SIG-M5 treated with dmso at 0.1 percent for 504 hours (cell line): ENCODE data around the gene FGFR4.

Experiments used
- DNase-seq: peaks from one replicate; lab custom pipeline; 2025; ENCODE audit not compliant: unreplicated experiment; lab: John Stamatoyannopoulos, UW

Gene FGFR4

DNA sequence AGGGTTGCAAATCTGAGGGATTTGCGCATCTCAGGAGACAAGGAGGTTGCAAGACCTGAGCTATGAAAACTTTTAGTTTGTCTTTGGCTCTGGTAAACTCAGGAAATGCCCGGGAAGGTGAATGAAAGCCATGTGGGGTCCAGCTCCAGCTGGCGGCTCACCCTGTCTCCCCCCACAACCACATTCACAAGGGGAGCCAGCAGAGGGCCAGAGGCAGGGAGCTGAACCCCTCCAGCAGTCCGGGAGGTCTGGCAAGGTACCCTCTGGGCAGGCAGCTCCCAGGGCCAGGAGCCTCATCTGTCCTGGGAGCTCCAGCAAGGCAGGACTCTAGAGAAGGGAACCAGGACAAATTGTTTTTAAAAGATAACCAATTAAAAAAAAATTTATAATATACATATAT is 2.5 kb upstream of the FGFR4 start:
- no peak for DNase-seq

DNA sequence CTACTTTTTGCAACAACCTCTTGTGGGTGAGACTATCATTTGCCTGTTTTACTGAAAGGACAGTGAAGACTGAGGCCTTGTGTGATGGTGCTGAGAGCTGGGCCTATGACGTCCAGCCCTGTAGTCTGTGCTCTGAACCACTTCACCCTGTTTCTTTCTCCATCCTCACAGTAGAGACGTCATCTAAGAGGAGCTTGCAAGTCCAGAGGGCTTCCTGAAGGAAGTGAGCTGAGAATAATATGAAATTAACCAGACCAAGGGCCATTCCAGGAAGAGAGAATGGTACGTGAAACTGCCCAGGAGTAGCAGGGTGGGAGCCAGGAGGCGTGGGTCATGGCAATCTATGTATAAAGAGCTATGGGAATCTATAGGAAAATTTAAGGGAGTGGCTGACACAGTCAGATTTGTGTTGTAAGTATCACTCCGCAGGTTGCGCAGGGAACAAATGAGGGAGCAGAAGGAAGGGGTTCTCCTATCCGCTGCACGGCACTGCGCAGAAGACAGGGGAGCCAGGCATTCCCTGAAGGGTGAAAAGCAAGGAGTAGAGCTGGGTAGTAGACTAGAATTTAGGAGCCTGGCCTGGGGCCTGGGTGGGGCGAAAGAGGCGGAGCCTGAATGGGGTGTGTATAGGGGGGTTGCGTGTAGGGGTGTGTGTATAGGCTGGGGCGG is 596 bp upstream of the FGFR4 start:
- no peak for DNase-seq

DNA sequence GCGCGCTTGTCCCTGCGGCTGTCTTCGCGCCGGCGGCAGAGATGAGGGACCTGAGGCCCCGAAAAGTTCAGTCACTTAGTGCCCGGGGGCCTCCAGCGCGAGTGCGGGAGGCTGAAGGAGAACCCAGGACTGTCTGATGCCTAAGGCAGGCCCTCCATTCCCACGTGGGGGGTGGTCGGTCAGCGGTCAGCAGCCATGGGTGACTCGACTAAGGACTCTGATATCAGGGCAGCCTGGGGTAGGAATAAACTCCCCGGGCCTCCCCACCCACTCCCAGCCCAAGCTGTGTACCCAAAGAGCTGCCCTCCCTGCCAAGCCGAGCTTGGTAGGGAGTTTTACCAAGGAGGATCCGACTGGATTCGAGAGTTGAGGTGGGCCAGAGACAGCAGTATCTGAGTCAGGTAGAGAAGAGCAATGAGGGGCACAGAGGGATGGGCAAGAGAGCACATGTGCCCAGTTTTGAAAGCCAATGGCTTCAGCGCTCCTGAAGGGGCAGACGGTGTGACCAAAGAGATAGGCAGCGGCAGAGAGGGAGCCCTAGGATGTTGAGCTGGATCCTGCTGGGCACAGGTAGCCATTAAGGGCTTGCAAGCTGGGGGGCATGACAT is 787 bp downstream of the FGFR4 start:
- no peak for DNase-seq

DNA sequence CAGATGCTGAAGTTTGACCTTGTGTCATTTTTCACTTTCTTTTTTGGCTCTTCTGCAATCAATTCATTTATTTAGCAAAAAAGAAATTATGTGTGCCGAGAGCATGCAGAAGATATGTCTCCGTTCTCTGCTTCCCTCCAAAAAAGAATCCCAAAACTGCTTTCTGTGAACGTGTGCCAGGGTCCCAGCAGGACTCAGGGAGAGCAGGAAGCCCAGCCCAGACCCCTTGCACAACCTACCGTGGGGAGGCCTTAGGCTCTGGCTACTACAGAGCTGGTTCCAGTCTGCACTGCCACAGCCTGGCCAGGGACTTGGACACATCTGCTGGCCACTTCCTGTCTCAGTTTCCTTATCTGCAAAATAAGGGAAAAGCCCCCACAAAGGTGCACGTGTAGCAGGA is 2.4 kb downstream of the FGFR4 start:
- no peak for DNase-seq

DNA sequence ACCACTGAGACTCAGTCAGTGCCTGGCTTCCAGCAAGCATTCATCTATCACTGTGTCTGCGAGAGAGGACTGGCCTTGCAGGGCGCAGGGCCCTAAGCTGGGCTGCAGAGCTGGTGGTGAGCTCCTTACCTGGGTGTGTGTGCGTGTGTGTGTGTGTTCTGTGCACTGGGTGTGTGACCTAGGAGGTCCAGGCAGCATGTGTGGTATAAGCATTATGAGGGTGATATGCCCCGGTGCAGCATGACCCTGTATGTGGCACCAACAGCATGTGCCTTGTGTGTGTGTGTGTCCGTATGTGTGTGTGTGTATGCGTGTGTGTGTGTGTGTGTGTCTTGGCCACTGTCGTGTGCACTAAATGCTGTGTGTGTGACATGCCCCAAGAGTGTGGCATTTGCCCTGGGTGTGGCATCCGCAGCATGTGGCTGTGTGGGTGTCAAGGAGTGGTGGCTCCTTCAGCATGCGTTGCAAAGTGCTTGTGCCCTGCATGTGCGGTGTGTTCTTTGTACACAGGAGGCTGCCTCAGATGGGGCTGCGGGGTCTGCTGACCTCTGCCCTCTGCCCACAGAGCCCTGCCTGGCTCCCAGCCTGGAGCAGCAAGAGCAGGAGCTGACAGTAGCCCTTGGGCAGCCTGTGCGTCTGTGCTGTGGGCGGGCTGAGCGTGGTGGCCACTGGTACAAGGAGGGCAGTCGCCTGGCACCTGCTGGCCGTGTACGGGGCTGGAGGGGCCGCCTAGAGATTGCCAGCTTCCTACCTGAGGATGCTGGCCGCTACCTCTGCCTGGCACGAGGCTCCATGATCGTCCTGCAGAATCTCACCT is 3.3 kb downstream of the FGFR4 start:
- DNase-seq: no peak

DNA sequence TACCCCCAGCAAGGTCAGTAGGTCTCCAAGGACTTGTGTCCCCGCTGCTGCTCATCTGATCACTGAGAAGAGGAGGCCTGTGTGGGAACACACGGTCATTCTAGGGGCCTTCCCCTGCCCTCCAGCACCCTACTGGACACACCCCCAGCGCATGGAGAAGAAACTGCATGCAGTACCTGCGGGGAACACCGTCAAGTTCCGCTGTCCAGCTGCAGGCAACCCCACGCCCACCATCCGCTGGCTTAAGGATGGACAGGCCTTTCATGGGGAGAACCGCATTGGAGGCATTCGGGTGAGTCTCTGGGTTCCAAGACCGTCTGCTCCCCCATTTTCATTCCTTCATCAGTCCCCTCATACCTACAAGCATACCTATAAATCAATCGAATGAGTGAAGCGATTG is 4.1 kb downstream of the FGFR4 start:
- DNase-seq: no peak

DNA sequence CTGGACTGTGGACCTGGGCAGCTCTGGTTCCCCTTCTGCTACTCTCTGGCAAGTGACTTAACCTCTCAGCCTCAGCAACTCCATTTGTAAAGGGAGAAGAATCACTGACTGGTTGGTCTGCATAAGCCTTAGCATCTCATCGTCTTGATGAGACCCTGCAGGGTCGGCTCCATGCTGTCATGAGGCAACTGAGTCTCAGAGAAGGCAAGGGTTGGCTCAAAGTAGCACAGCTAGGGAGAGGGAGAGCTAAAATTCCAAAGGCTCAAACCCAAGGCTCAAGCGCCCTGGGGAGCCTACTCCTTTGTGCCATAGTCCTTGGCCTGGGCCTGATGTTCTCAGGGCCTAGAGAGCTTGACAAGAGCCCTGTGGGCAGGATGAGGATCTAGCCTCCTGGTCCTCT is 4.5 kb downstream of the FGFR4 start:
- no peak for DNase-seq

DNA sequence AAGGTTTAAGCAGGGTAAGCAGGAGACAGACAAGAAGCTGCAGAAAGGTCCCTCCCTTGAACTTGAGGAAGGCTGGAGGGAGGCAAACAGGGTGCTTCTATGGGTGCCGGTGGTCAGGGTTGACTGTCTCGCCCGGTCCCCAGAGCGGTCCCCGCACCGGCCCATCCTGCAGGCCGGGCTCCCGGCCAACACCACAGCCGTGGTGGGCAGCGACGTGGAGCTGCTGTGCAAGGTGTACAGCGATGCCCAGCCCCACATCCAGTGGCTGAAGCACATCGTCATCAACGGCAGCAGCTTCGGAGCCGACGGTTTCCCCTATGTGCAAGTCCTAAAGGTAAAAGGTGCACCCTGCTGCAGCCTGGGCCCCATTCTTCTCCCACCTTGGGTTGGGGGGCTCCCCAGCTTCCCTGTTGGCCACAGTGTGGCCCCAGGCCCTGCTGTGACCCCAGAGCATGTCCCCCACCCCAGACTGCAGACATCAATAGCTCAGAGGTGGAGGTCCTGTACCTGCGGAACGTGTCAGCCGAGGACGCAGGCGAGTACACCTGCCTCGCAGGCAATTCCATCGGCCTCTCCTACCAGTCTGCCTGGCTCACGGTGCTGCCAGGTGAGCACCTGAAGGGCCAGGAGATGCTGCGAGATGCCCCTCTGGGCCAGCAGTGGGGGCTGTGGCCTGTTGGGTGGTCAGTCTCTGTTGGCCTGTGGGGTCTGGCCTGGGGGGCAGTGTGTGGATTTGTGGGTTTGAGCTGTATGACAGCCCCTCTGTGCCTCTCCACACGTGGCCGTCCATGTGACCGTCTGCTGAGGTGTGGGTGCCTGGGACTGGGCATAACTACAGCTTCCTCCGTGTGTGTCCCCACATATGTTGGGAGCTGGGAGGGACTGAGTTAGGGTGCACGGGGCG is 5.7 kb downstream of the FGFR4 start:
- no peak for DNase-seq

DNA sequence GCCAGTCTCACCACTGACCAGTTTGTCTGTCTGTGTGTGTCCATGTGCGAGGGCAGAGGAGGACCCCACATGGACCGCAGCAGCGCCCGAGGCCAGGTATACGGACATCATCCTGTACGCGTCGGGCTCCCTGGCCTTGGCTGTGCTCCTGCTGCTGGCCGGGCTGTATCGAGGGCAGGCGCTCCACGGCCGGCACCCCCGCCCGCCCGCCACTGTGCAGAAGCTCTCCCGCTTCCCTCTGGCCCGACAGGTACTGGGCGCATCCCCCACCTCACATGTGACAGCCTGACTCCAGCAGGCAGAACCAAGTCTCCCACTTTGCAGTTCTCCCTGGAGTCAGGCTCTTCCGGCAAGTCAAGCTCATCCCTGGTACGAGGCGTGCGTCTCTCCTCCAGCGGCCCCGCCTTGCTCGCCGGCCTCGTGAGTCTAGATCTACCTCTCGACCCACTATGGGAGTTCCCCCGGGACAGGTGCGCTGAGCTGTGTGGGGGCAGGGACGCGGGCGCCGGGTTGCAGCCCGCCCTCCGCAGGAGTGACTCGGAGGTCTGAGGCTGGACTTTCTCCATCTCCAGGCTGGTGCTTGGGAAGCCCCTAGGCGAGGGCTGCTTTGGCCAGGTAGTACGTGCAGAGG is 6.5 kb downstream of the FGFR4 start:
- no peak for DNase-seq

DNA sequence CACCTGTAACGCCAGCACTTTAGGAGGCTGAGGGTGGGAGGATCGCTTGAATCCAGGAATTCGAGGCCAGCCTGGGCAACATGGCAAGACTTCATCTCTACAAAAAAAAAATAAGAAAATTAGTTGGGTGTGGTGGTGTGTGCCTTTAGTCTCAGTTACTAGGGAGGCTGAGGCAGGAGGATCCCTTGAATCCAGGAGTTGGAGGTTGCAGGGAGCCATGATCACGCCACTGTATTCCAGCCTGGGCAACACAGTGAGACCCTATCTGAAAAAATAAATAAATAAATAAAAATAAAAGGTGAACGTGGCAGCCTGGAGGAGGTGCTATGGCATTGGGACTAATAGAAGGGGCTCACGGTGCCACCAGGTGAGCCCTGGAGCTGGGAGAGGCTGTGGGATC is 7.1 kb downstream of the FGFR4 start:
- no peak for DNase-seq

DNA sequence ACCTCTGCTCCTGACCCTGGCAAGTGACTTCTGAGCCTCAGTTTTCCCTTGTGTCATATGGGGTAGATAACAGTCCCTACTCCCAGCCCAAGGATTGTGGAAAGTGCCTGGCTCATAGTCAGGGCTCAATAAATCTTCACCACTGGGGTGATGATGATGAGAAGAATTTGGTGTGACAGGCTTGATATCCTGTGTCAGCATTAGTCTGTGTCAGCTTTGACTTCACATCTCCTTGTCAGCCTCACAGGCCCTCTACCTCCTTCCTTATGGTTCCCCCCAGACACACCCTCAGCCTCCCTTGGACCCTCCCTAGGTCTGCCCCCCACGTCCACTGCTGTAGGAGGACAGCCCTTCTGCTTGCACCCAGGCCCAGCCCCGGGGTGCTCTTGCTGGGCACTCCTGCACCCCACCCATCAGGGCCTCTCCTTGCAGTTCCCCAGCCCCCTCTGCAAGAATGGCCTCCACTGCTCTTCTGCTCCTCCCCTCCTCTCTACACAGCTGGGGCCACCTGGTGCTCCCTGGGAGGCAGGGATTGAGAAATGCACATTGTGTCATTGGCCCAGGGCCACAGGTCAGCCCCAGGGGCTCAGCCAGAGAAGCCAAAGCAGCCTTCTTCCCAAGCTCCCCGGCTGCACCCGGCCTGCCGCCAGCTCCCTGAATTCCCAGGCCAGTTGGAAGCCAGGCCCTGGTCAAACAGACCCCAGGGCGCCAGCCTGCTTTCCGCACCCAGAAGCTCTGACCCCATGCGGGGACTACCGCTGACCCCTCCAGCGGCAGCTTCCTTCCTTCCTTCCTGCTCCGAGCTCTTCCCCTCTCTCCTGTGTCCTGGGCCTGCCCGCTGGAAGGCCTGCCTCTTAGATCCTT is 7.7 kb downstream of the FGFR4 start:
- no peak for DNase-seq

DNA sequence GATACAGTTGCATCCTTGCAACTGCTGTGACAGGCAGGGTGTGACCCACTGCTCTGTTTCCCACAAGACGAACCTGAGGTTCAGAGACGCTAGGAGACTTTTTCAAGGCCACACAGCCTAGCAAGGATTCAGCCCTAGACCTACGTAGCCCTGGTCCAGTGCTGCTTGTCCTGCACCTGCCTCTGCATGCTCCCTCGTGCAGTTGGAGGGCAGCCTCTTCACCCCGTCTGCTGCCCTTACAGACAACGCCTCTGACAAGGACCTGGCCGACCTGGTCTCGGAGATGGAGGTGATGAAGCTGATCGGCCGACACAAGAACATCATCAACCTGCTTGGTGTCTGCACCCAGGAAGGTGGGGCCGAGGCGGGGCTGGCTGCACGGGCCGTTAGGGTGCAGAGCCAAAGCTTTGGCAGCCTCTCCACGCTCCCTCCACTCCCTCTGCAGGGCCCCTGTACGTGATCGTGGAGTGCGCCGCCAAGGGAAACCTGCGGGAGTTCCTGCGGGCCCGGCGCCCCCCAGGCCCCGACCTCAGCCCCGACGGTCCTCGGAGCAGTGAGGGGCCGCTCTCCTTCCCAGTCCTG is 8.5 kb downstream of the FGFR4 start:
- DNase-seq: no peak

DNA sequence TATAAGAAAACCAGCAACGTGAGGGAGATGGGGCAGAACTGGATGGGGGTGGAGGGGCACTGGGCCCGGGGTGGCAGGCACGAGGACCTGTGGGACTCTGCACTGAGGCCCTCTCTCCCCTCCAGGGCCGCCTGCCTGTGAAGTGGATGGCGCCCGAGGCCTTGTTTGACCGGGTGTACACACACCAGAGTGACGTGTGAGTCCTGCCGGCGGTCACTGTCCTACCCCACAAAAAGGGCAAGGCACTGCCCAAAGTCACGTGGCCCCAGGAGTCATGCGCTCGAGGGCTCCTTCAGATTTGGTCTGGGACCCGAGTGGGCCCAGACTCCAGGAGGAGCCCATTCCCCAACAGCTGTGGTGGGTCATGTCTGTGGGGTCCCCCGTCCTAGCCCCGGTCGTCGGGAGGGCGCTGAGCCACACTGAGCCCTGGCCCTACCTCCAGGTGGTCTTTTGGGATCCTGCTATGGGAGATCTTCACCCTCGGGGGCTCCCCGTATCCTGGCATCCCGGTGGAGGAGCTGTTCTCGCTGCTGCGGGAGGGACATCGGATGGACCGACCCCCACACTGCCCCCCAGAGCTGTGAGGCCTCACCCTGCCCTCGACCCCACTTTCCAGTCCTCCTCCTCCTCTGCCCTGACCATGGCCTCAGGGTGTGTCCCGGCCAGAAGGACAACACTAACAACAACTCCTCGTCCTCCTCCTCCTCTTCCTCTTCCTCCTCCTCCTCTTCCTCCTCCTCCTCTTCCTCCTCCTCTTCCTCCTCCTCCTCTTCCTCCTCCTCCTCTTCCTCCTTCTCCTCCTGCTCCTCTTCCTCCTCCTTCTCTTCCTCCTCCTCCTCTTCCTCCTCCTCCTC is 9.7 kb downstream of the FGFR4 start:
- no peak for DNase-seq

DNA sequence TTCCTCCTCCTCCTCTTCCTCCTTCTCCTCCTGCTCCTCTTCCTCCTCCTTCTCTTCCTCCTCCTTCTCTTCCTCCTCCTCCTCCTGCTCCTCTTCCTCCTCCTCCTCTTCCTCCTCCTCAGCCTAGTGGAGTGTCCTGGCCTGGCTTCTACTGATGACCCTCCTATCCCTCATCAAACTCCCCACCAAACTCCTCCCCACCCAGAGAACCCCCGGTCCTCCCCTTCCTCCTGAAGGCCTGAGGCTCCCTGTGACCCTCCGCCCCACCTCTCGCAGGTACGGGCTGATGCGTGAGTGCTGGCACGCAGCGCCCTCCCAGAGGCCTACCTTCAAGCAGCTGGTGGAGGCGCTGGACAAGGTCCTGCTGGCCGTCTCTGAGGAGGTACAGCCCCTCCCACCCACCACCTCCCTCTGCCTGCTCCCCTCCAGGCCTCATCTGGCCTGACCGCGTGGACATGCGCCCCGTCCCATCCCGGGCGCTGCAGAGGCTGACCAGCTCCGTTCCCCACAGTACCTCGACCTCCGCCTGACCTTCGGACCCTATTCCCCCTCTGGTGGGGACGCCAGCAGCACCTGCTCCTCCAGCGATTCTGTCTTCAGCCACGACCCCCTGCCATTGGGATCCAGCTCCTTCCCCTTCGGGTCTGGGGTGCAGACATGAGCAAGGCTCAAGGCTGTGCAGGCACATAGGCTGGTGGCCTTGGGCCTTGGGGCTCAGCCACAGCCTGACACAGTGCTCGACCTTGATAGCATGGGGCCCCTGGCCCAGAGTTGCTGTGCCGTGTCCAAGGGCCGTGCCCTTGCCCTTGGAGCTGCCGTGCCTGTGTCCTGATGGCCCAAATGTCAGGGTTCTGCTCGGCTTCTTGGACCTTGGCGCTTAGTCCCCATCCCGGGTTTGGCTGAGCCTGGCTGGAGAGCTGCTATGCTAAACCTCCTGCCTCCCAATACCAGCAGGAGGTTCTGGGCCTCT is 10.6 kb downstream of the FGFR4 start:
- no peak for DNase-seq

DNA sequence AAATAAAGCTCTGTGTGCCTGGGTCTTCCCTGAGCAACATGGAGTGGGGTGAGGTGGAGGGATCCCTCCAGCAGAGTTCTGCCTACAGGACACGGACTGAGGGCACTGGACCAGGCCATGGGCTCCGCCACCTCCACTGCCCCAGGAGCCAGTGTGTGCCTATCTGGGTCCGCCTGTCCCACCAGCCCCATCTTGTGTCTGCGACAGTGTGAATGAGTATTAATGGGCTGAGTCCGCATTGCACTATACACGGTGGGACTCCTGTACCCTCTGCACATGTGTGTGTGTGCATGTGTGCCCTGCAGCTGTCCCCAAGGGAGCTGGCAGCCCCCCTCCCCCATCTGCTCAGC is 11.4 kb downstream of the FGFR4 start:
- DNase-seq: no peak

DNA sequence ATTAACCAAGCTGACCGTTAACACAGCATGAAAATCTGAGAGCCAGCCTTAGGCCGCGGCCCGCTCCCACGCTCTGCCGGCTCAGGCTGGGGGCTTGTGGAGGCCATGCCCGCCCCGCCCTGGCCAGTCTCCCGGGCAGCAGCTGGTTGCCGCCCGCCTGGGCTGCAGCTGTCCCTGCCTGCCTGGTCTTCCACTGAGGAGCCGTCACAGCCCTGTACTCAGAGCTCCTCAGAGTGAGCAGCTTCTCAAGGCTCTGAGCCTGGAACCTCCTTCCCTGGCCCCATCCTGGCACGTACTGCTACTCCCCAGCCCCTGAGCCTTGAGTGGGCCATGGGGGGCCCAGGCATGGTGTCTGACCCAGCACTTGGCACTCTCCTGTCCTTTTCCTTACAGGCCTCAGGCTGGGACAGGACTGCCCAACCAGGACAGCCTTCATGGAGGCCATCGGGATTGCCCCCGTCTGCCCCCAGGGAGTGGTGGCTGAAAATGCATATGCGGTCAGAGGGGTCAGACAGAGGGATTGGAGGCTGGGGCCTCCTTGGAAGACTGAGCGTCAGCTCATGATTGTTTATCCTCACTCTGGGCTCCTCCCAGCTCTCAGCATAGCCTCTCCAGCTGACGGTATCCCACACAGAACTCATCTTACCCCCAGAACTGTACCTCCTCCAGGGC is 11.9 kb downstream of the FGFR4 start:
- DNase-seq: no peak
